Medulla oblongata (tissue), 1 donor: Measurements from ENCODE around the gene ZNF580.

Experiments used
- DNase-seq: peaks from one replicate; pipeline ENCODE4 v3.0.0-alpha.2; 2015; ENCODE audit errors: extremely low spot score

ZNF580 gene

DNA sequence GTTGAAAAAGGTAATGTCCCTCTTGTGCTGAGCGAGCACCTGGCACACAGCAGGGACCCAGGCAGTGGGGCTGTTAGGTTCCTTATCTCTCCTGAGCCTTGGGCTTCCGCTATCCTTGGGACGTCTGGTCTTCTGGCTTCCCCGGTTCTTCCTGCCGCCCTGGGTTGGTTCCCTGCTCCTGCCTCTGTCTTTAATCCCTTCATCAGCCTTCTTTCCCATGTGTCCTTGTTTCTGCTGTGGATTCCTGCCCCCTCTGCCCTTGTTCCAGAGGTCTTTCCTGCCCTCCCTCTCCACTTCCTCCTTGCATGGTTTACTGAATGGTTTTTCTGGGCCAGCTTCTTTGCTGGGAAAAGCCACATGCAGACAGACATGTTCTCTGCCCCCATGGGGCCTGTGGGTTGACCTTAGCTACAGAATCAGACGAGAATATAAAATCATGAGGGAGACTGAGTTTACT, 36.8 kb downstream of the ZNF580 start:
- no peak for DNase-seq

DNA sequence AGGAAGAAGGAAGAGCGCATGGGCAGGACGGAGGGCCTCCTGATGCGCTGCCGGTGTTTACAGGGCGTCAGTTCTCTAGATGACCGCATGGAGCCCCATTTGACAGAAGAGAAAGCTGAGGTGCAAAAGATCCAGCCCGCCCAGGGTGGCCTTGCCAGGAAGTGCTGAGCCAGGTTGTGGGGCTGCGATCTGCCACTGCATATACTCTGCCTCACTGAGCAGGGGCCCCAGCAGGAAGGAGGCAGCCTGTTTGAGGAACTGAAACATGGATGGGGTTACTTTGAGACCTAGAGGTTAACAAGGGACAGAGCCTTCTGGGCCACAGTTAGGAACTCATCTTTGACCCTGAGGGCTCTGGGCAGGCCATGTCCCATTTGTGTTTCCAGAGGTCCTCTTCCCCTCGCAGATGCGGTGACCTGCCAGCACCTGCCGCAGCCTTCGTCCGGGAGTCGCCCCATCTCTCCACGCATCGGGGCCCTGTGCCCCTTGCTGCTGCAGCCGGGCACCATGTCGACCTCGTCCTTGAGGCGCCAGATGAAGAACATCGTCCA, 37.4 kb downstream of the ZNF580 start:
- DNase-seq: peak; percentile 68

DNA sequence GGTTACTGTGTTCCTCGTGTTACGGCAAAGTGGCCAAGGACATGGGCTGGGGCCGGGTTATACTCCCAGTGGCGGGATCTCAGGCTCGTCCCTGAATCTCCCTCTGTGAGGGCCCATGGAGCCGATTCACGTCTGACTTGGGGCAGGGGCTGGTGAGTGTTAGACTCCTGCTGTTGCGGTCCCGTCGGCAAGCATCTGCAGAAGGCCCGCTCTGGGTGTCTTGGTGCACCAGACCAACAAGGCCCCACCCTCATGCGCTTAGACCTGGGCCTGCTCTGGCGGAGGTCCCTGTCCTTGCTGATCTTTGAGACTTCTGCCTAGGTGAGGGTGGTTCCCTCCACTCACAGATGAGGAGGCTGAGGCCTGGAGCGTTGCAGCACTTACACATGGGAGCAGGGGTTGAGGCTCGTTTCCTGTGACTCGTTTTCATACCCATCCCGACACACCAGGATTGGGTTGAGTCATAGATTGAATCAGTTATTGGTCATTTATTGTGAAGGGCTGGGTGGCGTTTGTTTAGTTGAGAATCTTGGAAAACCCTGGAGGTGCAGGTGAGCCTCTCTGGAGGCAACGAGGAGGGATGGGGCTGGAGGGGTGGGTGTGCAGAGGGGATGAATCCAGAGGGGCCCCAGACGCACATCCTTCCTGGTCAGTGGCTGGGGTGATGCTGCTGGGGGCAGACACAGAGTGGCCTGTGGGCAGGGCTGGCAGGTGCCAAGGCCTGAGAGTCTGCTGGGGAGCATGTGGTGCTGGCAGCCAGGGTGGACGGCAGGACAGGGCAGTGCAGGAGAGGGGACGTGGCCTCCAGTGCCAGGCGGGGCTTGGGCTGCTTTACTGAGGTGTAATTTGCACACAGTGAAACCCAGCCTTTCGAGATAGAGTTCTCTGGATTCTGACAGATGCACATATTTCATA, 38.8 kb downstream of the ZNF580 start:
- no peak for DNase-seq

DNA sequence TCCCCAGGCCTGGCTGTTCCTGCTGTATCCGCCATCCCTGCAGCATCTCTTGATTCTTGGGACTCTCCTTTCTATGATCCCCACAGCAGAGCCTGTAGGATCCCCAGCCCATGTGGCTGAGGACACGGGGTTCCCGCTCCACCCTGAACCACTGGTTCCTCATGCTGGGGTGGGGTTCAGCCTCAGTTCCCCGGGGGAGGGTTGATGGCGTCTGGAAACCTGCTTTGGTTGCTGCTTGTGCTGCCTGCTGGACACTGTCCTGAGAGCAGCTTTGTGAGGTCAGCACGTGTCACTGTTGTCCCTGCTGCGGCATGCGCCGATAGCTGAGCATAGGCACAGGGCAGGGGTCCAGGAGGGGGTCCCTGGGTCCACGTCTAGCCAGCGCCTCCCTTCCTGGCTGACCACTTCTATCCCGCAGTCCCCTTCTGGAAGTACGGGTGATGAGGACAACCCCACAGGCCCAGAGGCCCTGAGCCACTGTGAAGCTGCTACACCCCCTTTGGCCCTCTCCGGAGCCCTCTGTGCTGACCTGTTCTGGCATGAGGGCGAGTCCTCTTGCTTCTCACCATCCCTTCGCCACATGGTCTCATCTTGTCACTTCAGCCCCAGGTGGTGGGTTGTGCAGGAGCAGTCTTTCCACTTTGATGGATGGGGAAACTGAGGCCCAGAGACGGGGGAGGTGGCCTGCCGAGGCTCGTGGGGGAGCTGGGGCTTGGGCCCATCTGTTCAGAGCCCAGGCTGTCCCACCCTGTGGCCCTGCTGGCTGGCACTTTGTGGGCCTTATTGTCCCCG, 39.7 kb downstream of the ZNF580 start:
- no peak for DNase-seq

GRCh38 chr19:55681131-55682092, 40.6 kb downstream of the ZNF580 start:
- DNase-seq: no peak

DNA sequence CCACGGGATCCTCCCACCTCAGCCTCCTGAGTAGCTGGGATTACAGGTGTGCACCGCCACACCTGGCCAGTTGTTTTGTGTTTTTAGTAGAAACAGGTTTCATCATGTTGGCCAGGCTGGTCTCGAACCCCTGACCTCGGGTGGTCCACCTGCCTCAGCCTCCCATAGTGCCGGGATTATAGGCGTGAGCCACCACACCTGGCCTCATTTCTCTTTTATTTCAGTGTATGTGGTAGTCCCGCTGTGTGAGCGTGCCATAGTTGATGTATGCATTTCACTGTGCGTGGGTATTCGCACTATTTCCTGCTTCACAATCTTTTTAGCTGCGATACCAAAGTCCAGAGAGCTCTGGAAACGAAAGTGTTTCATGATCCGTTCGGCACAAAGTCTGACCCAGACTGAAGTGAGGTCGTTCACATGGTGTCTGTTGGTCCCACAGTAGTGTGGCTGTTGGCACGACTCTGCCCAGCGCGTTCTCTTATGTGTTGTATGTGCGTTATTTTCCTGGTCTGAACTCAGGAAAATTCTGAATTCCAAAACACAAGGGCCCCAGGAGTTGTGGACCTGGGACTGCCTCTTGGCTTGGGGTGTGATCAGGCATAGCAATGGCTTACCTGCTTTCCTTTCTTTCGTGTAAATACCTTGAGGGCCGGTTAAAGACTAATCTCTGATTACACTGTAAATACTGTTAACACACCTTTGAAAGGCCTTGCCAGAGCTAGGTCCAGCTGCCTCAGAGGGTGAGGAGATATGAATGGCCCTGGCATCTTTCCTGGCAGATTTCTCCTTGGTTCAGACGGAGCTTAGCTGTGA, 42.9 kb downstream of the ZNF580 start:
- no peak for DNase-seq

DNA sequence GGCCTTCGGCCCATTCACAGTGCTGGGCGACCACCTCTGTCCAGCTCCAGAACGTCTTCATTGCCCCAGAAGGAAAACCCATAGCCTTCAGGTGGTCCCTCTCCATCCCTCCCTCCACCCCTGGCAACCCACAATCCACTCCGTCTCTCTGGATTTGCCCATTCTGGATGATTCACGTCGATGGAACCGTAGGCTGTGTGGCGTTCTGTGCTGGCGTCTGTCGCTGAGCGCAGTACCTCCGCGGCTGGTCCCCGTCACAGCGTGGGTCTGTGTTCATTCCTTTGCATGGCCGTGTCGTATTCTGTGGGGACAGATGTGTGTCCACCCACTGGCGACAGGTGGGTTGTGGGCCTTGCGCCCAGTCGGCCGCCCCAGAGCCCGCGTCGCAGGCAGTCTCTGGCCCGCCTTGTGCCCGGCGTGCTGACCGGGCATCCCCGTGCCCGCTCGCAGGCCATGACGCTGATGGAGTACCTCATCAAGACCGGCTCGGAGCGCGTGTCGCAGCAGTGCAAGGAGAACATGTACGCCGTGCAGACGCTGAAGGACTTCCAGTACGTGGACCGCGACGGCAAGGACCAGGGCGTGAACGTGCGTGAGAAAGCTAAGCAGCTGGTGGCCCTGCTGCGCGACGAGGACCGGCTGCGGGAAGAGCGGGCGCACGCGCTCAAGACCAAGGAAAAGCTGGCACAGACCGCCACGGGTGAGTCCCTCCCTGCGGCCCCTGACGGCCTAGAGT, 44.3 kb downstream of the ZNF580 start:
- no peak for DNase-seq

- DNase-seq: no peak
These were observed 45.0 kb downstream of the ZNF580 start for GRCh38 chr19:55685776-55686175.

GRCh38 chr19:55686311-55687050, 45.7 kb downstream of the ZNF580 start:
- no peak for DNase-seq

DNA sequence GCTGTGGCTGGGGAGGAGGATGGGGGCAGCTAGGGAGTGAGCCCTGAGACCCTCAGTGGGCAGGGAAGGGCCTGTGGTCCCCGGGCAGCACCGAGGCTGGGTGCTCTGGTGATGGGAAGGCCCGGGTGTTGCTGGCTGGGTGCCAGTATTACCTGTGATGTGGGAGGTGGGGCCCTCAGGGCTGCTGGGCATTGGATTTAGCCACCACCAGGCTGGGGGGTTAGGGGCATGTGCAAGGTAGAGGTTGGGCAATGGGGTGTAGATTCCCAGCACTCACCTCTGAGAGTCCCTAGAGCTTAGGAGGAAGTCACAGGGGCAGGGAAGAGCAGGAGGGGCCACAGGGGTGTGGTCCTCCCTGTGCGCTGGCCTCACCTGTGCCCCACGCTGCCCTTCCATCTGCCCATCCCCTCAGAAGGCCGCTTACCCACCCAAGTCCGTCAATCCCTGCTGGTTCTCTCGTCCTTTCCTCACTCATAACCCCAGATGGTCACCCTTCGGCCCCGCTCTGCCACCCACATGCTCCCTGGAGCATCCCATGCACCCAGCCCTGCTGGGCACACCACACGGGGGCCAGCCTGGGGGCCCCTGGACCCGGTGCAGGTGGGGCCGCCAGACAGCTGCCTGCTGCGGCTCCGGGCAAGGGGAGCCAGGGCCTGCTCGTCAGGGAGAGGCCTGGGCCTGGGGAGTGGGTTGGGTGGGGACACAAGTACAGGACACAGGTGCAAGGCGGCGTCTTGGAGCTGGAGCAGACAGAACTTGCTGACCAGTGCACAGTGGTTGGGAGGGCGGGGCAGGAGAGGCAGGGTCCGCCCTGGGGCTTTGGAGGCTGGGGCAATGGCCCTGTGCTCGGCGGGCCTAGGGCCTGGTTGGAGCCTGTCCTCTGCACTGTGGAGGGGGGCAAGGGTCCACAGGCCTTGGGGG, 46.7 kb downstream of the ZNF580 start:
- DNase-seq: no peak

DNA sequence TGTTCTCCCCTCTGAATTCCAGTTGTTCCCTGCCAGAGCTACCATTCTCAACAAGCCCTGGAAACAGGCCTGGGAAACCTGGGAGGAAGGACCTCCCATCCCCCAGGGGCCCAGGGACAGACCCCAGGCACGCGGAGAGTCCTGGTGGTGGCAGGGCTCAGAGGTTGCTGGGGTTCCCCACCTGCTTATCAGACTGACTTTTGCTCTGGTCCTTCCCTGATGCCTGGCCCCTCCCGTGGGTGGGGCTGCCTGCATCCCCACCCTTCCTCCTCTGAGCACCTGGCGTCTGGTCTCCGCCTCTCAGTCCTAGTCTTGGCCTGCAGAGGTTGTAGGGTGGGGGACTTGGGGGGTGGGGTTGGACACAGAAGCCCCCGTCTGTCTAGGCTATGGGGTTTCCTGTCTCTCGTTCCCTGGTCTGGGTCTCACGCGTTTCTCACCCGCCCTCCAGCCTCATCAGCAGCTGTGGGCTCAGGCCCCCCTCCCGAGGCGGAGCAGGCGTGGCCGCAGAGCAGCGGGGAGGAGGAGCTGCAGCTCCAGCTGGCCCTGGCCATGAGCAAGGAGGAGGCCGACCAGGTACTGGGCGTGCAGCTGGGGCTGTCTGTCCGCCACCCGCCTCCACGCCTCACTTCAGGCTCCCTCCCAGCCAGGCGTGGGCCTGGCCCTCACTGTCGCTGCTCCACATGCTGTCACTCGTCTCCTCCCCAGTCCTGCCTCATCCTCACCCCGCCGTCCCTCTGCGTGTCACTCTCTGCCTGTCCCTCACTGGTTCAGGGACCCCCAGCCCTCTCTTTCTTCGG, 47.8 kb downstream of the ZNF580 start:
- no peak for DNase-seq

DNA sequence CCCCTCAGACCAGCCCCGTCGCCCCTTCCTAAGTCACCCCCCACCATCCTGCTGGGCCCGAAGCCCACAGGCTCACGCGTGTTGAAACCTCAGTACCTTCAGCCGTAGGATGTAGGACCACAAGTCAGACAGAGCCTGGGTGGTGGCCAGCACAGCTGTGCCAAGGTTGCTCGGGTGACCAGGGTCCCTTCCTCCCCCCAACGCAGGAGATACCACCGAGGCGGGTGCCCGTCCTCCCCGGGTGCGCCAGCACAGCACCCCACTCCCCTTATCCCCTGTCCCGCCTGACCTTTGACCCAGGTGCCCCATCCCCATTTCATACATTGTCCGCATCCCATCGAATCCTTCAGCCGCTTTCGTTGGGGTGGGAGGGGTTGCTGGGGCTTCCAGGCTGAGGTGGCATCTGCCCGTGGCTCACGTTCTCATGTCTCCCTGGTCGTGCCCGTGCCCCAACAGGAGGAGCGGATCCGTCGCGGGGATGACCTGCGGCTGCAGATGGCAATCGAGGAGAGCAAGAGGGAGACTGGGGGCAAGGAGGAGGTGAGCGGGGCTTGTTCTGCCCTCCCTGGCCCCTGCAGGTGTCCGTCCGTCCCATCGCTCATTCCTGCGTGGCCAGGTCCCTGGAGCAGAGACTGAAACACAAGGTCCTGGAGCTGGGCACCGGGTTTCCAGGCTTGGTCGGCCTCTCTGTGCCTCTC, 48.8 kb downstream of the ZNF580 start:
- DNase-seq: no peak

DNA sequence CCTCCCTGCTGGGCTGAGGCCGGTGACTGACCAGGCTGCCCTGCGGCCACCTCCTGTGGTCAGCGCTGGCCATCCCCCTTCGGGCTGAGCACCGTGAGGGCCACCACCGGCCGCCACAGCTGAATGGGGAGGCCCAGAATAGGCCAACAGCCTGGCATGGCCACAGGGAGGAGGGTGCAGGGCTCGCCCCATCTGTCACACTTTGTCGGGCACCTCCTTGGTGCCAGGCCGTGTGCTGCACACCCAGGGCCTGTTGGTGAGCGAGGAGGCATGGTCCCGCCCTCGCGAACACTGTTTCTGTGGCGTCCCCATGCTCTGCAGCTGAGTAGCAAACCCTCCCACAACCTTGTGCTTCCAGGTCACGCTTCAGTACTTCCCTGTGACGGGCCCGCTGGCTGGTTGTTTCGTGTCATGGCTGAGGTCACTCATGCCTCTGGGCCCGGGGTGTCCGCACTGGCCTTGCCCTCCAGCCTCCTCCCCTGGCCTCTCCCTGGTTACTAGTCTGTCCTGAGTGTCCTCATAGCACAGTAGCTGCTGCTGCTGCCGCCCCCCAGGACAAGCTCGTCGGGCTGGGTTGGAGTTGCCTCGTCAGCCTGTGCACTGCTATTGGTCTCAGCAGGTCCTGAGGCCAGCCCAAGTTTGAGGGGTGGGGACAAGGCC, 49.4 kb downstream of the ZNF580 start:
- DNase-seq: no peak

DNA sequence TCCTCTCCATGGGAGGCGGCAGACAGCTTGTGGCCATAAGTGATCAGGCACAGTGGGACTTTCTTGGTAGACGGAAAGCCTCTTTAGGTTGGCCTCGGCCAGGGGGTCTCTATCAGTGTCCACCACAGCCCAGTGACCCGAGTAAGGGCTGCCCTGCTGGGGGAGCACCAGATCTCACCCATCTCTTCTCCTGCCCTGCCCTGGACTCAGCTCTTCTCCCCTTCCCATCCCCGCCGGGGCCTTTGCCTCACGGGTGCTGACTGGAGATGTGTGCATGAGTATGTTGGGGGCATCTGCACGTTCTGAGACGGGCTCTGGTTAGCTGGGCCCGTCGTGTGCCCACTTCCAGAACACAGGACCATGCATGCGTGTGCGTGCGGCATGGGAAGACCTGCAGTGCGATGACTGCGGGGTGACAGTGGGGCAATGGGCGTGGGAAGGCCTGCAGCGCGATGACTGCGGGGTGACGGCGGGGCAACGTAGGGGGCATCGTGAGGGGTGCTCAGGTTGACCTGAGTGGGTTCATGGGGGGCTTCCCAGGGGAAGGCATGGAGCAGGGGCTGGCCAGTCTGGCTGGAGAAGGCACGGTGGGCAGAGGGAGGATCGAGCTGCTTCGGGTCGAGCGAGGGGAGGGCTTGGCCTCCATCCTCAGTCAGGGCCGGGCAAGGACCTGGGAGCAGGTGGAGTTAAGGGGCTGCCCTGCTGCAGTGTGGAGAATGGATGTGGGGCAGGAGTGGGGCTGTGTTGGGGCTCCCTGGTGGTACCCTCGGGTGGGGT, 50.2 kb downstream of the ZNF580 start:
- DNase-seq: no peak
